GM12892 (cell line): ENCODE data around the gene NR2C1.

Experiments
- POLR2A ChIP-seq: IDR thresholded peaks from 2 replicates; pipeline ENCODE4 v1.6.1; 2011; ENCODE audit warnings: low read depth, low read length, control low read depth
- POLR2AphosphoS5 ChIP-seq: IDR thresholded peaks from 2 replicates; pipeline ENCODE4 v1.6.1; 2011; ENCODE audit warnings: low read depth, low read length, control low read depth

DNA sequence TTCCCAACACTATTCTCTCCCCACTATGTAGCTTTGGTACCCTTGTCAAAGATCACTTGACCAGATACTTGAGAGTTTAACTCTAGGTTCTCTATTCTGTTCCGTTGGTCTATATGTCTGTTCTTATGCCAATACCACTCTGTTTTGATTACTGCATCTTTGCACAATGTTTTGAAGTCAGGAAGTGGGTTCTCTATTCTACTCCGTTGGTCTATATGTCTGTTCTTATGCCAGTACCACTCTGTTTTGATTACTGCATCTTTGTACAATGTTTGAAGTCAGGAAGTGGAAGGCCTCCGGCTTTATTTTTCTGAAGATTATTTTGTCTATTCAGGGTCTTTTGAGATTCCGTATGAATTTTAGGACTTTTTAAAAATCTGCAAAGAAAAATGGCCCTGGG lies 67.2 kb downstream of the NR2C1 start:
- TF ChIP-seq POLR2AphosphoS5 (no peak), POLR2A (no peak)
